H1 (cell line): Measurements from ENCODE around the gene BZW1. TPM values are rescaled to one million over a fixed set of nuclear protein-coding genes. Genes with fewer than 3 reads are reported as not detected.

ENCODE experiments used
- NRF1 ChIP-seq: IDR thresholded peaks from 2 replicates; pipeline ENCODE4 v1.6.1; 2011; ENCODE audit warnings: mild to moderate bottlenecking, low read depth, low read length, improper control_type of control experiment
- USF2 ChIP-seq: IDR thresholded peaks from 2 replicates; pipeline ENCODE4 v1.6.1; 2011; ENCODE audit warnings: low read length, improper control_type of control experiment
- polyA plus RNA-seq, 7 experiments: library from polyadenylated mRNA; depleted of rRNA in 3 of 7; stranded (reverse) in 5 of 7; unstranded in 2 of 7; fragments of >200 nt in 5 of 7; fragments of 200-250 nt in 2 of 7; gene quantifications; 1 replicate in 5 of 7; 2 replicates in 1 of 7; 4 replicates in 1 of 7; pipeline versions ENCODE4 v1.2.1 to v1.2.3, GENCODE V29; 2011 to 2013; ENCODE audit warnings: missing spikeins in 2 of 7, mixed read lengths in 2 of 7
- total RNA-seq: library from RNA; stranded (reverse); fragmentation: NEBNext Ultra II Directional; extraction: Animal tissue kit (Norgen Biotek cat#: 25700); gene quantifications from 2 replicates; pipeline ENCODE4 v1.2.1, GENCODE V29; 2021

BZW1 gene
- total and polyA plus RNA-seq, 2 of the 8 experiments (the other 6 are each of a cell fraction or from before 2014, with no cell fraction given), result 152 to 335 TPM

DNA sequence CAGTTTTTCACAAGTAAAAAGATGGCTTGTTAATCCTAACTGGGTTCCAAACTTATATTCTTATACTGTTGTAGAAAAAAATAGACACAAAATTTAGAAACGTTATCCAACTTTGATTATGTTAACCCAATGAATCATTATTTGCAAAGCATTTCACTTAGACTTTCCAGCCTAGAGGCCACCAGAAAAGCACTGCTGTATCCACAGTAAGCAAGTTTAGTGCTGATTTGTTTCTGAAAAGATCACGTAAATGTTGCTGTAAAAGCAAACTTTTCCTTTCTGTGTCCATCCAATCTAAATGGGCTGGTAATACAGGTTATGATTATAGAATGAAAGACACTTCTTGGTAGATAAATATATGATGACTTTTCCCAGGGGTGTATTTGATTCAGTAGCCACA lies 17.6 kb upstream of the BZW1 start (continued):
- TF ChIP-seq USF2 (no peak), NRF1 (no peak)
